GM19351 (cell line): ENCODE measurements around the gene GALR1.

Experiments used
- ATAC-seq: cut with Tn5 transposase; IDR thresholded peaks from one replicate; pipeline ENCODE4 v1.9.1; 2021; ENCODE audit warnings: mild to moderate bottlenecking, moderate library complexity; ENCODE audit not compliant: unreplicated experiment

GALR1 gene

GRCh38 chr18:77316641-77317040 lies 67.0 kb downstream of the GALR1 start:
- ATAC-seq, result no peak

- no peak for ATAC-seq
These were observed 71.4 kb downstream of the GALR1 start for GRCh38 chr18:77320971-77321559.

- no peak for ATAC-seq
These were observed 72.5 kb downstream of the GALR1 start for GRCh38 chr18:77321823-77322805.

- ATAC-seq, result no peak
These were observed 74.1 kb downstream of the GALR1 start for GRCh38 chr18:77323640-77324299.
